NCI-H1930 (cell line): ENCODE results near the gene NSMCE3.

Experiments used
- DNase-seq, 2 experiments: peaks; one replicate each; lab custom pipeline; 2025; lab: John Stamatoyannopoulos, UW

The NSMCE3 gene

DNA sequence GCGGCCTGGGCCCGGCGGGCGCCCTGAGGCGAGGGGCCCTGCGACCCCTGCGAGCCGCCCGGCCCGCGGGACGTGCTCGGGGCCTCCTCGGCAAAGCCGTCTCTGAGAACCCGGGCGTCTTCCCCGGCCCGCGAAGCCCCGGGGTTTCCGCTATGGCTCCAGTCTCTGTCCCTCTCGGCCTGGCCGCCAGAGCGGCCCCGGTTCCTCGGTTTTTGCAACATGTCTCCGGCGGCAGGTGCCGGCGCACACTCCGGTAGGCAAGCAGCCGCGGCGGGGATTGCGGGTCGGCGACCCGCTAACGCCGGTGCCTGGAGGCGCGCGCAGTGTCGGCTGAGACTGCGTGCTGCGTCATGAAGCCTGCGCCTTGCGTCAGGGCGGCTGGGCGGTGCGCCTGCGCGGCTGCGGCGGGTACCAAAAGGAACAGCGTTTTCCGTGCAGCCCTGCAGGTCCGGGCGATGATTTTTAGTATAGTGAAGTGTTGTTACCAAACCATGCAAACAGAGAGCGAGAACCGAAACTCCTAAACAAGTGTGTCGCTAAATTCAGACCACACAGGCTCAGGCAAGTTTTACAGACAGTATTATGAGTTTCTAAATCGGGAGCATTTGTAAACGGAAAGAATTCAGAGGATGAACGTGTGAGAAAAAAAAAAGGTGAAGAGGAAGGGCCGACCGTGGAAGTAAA, at the start of gene NSMCE3:
TSS of gene NSMCE3 (minus strand) at position 338 of the 684 bp plus-strand sequence. CDS start at position 221, 117 bp downstream.
- DNase-seq: peak; percentile 40 to 78

DNA sequence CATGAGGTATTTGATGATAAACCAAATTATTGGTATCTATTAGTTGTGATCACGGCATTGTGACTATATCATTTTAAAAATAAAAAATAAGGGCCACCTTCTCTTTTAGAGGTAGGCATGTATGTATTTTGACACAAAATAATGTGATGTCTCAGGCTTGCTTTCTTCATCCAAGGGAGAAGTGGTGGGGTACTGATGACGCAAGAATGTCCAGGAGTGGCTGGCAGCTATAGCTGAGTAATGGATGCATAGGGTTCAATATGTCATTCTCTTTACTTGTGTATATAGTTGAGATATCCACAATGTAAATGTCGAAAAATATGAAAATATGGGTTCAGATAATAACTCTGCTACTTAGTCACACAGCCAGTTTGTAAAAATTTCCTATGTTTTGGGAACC, 46.8 kb upstream of the NSMCE3 start:
- DNase-seq: no peak

DNA sequence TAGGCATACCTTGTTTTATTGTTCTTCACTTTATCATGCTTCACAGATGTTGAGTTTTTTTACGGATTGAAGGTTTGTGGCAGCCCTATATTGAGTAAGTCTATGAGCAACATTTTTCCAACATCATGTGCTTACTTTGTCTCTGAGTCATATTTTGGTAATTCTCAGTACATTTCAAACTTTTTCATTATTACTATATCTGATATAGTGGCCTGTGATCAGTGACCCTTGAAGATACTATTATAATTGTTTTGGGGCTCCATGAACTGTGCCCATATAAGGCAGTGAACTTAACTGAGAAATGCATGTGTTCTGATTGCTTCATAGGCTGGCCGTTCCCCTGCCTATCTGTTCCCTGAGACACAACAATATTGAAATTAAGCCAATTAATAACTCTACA, 42.8 kb upstream of the NSMCE3 start:
- no peak for DNase-seq

DNA sequence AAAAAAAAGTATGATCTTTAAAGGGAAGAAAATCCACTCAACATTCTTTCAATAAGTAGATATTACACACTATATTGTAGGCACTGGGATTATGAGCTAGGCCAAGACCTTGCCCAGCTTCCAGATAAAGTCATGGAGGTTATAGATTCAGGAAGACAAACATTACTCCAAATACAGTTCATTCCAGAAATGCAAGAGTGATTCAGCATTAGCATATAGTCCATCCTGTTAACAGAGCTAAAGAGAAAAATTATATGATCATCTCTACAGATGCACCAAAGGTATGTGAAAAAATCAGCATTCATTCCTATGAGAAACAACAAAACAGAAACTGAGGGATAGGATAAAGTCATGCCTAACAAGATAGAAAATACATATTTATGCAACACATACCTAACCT, 42.1 kb upstream of the NSMCE3 start:
- DNase-seq: no peak

DNA sequence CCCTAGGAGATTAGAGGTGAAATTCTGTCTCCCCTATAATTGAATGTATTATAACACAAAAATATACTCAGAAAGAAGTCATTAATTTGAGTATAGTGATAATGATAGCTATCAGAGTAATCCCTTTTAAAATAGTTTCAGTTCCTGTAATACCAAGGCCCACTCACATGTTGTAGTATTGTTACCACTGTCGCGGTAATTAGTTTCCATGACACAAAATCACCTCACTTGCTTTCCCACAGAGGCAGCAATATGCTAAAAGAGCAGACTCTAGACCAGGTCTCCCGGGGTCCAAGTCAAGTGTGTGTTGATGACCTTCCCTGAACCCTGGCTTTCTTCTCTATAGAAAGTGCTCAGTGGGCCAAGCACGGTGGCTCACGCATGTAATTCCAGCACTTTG, 39.5 kb upstream of the NSMCE3 start:
- DNase-seq: no peak

DNA sequence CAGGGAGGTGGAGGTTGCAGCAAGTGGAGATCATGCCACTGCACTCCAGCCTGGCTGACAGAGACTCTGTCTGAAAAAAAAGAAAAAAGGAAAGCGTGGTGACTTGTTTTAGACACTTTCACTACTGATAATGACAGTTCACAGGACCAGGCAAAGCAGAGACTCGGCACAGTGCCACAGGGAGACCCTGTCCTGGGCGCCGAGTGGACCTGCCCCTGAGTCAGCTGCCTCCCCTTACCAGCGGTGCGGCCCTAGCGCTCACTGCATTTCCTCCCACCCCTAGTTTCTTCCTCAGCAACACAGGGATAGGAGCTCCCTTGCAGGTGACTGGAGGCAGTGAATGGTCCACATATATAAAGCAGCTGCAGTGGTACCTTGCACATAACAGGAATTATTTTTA, 38.7 kb upstream of the NSMCE3 start:
- no peak for DNase-seq

DNA sequence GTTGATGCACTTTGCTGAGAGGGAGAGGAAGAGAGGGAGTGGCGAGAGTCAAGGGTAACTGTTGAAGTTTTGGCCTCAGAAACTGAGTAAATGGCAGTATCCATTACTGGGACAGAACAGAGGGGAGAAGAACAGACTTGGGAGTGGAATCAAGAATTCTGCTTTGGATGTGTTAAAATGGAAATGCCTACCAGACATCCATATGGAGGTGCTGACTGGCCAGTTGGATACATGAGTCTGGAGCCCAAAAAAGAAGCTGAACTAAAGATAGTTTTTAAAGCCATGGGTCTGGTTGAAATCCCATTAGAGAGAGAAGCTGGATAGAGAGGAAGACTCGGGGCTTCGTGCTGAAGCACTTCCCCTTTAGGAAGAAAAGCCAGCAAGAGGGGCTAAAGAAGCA, 35.9 kb upstream of the NSMCE3 start:
- DNase-seq: no peak

DNA sequence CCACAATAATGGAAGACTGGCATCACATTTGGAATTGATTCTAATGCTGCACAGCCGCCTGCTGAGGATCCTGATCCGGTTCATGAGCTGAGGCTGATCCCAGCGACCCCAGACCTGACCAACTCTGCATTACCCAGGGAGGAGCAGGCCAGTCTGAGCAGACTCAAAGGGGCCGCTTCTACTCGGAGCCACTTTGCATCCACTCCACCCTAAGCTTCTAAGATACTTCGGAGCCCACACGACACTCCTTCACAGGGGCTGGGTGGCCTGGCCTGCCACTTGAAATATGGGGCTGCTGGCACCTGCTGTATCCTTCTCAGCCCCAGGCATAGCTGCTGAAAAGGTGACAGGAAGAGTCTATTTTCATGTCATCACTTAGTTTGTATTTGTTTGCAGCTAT, 33.2 kb upstream of the NSMCE3 start:
- DNase-seq: no peak

DNA sequence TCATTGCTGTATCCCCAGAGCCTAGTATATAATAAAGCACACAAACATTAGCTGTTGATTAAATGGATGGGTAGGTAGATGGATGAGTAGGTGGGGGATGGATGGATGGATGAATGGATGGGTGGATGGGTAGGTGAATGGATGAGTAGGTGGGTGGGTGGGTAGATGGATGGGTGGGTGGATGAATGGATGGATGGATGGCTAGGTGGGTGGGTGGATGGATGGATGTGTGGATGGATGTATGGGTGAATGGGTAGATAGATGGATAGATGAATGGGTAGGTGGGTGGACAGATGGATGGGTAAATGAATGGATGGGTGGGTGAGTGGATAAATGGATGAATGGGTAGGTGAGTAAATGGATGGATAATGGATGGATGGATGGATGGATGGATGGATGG, 30.2 kb upstream of the NSMCE3 start:
- no peak for DNase-seq

DNA sequence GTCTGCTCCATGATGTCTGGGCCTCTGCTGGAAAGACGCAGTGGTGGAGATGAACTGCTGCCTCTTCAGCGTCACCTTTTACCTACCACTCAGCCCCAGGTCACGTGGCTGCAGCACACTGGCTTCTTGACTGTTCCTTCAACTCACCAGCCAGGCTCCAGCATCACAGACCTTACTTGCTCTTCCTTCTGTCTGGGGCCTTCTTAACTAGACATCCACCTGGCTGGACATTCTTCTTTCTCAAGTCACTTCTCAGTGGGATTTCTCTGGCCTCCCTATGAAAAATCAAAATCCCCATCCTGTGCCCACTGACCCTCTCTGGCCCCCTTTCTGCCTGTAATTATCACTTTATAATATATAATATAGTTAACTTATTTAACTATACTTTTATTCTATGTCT, 29.7 kb upstream of the NSMCE3 start:
- no peak for DNase-seq

DNA sequence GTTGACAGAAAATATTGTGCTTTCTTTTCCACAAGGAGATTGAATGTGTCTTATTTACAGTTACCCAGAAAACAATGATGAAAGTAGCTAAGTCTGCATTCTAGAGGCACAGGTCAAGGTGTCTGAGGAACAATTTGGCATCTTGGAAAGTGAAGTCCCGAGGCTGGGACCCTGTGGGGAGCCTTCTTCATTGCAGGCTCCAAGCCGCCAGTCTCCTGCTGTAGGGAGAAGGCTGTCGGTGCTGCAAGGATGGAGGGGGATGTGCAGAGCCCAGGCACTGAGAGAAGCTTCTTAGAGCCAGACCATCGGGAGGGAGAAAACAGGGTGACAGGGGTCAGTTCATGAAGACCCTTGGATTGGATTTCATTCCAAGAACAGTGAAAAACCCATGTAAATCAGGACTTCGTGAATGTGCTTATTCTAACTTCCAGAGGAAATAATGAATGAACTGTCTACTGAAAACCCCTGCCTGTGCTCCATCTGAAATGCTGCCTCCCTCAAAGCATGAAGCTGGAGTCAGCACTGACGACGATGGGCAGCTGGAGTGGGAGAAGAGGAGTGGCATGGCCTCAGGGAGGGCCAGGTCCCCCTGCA, 25.2 kb upstream of the NSMCE3 start:
- DNase-seq: no peak

DNA sequence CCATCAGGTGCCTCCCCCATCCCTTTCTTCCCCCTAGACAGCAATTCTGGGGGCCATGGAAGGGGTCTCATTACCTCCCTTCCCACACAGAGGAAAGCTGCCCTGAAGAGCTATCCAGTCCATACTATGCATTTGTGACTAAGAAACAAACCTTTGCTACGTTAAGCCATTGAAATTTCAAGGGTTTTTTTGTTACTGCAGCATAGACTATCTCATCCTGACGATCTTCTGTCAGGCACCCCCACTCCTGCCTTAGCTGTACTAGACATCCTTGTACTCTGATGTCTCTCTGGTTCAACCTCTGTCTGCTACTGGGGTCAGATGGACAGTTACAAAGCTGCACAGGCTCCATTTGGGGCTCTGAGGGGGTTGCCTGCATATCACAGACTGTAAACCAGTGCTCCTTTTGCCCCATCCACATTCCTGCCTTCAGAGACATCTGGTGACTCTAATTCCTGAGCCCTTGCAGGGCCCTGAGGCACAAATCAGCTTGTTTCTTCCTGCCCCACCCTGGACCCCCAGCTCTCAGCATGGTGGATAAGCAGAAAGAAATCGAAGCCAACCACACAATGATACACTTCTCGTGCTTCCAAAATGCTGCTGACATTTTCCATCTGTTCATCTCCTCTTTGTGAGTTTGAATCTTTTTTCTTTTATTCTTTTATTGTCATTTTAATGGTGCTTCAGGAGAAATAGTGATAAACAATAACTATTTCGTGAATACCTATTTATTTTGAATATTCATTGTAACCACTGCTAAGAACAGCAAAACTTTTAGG, 21.6 kb upstream of the NSMCE3 start:
- DNase-seq: no peak

DNA sequence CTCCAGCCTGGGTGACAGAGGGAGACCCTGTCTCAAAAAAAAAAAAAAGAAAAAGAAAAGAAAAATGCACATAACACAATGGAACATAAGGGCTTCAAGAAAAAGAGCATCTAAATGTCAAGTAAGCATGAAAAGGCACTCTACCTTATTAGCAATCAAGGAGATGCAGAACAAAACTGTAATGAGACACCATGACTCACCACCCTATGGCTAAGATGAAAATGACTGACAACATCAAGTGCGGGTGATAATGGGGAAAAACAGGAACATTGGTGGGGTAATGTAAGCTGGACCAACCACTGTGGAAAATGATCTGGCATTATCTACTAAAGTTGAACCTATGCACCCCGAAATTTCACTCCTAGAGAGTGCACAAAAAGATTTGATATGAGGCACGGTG, 19.6 kb upstream of the NSMCE3 start:
- no peak for DNase-seq

DNA sequence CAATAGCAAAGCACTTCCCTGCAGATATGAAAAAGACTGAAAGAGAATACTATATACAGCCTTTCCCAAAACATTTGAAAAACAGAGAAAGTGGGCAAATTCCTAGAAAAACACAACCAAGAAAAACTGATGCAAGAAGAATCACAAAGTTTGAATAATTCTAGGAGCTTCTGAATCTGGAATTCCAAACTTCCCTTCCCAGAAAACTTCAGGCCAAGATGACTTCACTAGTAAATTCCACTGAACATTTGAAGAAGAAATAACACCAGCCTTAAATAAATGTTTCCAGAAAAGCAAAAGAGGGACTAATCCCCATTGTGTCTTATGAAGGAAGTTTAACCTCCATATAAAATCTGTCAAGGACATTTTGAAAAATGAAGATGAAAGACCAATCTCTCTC, 15.8 kb upstream of the NSMCE3 start:
- DNase-seq: no peak

DNA sequence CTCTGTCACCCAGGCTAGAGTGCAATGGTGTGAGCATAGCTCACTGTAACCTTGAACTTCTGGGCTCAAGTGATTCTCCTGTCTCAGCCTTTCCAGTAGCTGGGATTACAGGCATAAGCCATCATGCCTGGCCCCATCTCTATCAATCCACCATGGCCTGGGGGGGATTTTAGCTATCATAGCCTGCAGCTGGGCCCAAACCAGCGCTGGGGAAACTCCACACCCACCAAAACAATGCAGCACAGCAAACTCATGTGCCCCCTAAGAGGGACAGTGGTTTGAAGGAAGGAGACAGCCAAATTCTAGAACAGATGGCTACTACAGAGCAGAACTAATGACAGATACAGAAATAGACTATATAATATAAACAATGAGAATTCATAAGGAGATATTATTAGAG, 13.8 kb upstream of the NSMCE3 start:
- DNase-seq: no peak

DNA sequence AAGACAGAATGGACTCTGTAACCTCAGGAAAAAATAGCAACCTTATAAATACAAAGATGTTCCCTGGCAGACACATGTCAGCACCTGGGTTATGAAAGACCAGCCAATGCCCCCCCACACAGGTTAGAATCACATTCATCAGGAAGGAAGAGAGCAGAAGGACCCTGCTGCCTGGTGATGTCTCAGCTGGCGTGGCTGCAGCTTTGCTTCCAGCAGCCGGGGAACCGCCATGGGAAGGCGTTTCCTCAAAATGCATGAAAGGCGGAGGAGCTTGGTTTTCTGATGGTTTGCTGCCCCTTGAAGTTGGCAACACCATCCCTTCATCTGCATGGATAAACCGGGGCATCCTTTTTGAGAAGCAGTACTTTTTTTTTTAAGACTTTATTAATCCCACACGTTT, 10.9 kb upstream of the NSMCE3 start:
- DNase-seq: no peak

DNA sequence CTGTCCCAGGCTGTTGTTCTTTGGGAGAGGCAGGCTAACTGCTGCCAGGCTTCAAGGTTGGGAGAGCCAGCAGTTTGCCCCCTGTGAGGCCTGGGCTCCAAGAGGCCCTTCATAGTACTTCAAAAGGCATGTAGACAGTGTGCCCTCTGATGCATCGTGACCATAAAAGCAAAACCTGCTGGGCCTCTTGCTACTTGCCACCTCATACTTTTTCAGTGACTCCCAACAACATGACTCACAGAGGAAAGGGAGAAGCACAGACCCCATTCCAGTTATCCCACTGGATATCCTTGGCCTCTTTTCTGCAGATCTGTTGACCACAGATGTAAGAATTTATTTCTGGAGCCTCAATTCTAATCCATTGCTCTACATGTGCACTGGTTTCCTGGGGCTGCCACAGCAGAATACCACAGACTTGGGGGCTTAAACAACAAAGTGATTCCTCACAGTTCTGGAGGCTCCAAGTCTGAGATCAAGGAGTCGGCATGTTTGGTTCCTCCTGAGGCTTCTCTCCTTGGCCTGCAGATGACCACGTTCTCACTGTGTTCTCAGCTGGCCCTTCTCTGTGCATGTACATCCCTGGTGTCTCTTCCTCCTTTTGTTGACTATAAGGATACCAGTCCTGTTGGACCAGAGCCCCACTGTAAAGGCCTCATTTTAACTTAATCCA, 8.9 kb upstream of the NSMCE3 start:
- DNase-seq: no peak

DNA sequence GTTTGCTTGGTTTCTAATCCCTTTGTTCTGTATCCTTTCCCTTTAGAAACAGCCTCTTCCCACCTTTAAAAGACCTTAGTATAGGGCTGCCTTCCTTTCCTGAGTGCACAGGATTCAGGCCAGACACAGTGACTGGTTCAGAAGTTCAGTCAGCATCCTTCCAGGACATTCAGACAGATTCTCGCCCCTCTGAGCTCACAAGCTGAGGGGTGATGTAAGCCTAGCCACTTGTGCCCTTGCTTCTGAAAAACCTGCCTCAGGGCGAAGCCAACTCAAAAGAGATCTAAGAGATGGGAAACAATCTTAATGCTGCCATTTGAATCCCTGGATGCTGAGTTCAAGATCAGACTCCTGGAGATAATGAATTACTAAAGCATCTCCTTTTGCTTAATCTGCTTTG, 6.7 kb upstream of the NSMCE3 start:
- no peak for DNase-seq

DNA sequence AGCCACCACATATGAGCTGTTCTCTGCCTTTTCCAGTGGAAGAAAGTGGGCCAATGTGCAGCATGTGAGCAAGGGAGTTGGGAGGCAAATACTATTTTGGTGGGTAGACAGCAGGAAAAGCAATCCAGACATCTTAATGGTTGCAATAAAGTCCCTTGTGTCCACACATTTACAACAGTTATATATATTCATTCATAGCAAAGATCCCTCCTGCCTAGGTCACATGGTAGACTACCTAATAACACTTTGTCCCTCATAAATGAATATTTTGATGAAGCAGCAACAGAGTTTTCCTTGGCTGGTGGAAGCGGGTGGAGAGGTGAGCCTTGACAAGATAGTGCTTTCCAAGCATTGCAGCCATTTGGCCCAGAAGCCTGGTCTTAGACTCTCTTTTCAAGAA, 6.2 kb upstream of the NSMCE3 start:
- no peak for DNase-seq

DNA sequence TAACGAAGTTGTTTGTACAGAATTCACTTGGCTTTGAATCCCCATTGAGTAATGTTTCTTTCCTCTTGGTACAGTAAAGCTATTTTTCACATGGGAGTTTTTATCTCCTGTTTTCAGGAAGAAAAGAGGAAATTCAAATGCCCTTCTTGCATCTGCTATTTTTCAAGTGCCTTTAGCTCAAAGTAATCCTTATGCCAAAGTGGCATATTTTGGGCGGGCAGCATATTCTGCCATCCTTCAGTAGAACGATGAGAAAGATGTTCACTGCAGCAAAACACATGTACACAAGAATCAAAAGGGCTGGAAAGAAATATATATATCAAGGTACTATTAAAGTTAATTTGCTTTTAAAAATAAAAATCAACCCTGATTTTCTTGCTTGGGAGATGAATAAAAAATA, 5.3 kb upstream of the NSMCE3 start:
- DNase-seq: no peak

DNA sequence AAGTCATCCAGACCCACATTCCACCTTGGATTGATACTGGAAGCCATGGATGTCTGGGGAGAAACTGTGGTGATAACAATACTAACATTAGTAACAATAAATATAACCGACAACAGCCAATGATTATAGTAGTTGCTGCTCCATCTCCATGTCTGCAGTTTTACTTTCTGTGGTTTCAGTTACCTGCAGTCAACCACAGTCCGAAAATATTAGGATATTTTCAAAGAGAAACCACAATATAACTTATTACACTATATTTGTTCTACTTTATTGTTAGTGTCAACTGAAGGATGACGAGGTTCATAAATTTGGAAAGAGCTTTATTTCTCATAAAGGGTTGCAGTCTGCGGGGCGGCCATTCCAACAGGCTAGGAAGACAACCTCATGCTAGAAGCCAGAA, 2.6 kb upstream of the NSMCE3 start:
- DNase-seq: no peak

DNA sequence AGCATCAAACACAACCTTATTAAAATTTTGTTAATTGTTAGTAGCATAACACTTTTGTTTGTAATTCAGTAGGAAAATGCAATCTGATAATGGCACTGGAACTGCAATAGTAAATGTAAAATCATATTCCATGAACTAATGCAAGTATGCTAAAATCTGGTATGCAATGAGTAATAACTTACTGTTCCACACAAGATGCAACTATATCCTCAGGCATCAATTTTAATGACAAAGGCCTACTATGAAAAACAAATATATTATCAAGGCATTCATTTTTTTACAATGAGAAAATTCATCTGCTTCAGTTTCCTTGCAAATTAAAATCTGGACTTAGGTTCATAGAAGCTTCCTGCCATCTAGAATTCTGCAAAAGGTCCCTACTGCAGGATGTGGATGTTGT, 1.4 kb upstream of the NSMCE3 start:
- DNase-seq: no peak
